ENCODE results near the gene CFAP77.
A peak's percentile ranks its signal among the peaks of the same experiment; 100 is the strongest.

The CFAP77 gene

DNA sequence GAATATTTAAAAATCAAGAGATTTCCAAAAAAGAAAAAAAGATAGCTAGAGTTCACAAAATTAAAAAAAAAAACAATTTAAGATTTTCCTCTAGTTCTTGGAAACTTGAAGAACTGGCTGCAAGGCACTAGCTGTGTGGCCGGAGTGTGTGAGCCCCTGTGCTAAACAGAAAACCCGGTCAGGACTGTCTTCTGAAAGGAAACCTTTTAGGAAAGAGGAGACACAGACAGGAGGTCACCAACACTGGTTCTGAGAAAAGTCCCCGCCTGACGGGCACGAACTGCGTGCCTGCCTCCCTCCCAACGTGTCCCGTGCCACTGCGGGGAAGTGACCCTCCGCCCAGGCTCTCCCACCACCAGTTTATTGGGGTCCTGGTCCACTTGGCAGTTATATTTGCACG is 18.6 kb upstream of the CFAP77 start:
- TF ChIP-seq, protein P1, sequence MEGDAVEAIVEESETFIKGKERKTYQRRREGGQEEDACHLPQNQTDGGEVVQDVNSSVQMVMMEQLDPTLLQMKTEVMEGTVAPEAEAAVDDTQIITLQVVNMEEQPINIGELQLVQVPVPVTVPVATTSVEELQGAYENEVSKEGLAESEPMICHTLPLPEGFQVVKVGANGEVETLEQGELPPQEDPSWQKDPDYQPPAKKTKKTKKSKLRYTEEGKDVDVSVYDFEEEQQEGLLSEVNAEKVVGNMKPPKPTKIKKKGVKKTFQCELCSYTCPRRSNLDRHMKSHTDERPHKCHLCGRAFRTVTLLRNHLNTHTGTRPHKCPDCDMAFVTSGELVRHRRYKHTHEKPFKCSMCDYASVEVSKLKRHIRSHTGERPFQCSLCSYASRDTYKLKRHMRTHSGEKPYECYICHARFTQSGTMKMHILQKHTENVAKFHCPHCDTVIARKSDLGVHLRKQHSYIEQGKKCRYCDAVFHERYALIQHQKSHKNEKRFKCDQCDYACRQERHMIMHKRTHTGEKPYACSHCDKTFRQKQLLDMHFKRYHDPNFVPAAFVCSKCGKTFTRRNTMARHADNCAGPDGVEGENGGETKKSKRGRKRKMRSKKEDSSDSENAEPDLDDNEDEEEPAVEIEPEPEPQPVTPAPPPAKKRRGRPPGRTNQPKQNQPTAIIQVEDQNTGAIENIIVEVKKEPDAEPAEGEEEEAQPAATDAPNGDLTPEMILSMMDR (IDR thresholded peaks at IDR 0.05; ENCODE audit: borderline replicate concordance, insufficient read depth, low read depth, low read length): no peak
- no peak overlapping the region for H3K4me3 ChIP-seq (ENCODE audit: low read depth, low read length)

DNA sequence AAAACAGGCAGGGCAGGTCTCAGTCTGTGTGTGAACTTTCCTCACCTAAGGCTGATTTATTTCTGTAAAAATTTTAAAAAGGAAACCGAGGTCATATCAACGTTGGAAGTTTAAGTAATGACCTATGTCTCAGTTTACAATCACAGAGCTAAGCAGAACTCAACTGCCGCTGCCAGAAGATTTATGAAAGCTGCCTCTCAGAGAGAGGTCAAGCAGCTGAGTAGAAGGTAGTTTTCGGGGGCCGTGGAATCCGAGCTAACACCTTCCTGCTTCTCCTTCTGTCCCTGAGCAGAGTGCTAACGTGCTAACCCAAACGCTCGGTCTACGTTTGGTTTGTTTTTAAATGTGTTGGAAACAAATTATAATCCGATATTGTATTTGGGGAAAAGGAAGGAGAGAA is 14.5 kb upstream of the CFAP77 start:
- H3K4me3 ChIP-seq (ENCODE audit: low read depth, low read length): no peak overlapping the region
- TF ChIP-seq, protein P1 (IDR thresholded peaks at IDR 0.05; ENCODE audit: borderline replicate concordance, insufficient read depth, low read depth, low read length): no peak

DNA sequence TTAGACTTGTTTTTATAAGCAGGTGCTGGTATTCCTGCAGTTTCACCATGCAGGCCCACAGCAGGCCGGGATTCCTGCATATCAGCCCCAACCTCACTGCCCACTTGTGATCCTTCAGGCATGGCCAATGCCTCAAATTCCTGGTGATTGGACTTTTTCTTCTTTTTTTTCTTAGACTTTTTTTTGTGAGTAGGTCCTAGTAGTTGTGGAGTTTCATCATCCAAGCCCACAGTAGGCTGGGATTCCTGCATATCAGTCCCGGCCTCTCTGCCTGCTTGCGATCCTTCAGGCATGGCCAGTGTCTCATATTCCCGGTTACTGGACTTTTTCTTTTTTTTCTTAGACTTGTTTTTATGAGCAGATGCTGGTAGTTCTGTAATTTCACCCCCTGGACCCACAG is 8.2 kb upstream of the CFAP77 start:
- H3K4me3 ChIP-seq (ENCODE audit: low read depth, low read length): no peak overlapping the region
- TF ChIP-seq, protein P1 (IDR thresholded peaks at IDR 0.05; ENCODE audit: borderline replicate concordance, insufficient read depth, low read depth, low read length): no peak

DNA sequence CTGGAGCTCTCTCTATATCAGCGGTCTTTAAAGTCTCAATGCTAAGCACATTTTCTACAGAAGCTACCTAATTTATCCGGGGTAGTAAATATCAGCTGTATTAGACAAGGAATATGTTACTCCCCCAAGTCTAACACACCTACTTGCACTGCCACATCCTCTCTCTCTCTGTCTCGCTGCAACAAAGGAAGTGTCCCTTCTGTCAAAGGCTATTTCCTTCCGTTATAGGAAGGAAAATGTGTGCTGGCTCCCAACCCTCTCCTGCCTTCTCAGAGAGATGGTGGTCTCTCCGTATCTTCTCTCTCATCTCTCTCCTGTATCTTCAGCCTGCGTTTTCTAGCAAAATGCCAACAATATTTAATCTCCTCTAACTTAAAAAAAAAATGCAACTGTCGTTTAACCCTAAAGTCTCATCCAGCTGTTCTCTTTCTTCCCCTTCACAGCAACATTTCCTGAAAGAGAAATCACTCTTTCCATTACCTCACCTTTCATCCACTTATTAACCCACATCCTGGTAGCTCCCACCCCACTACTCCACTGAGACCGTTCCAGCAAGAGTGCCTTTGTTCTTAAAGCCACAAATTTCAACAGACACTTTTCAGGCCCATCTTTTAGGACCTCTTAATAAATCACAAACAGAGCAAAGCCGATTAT is 5.7 kb upstream of the CFAP77 start:
- H3K4me3 ChIP-seq (ENCODE audit: low read depth, low read length): no peak overlapping the region

DNA sequence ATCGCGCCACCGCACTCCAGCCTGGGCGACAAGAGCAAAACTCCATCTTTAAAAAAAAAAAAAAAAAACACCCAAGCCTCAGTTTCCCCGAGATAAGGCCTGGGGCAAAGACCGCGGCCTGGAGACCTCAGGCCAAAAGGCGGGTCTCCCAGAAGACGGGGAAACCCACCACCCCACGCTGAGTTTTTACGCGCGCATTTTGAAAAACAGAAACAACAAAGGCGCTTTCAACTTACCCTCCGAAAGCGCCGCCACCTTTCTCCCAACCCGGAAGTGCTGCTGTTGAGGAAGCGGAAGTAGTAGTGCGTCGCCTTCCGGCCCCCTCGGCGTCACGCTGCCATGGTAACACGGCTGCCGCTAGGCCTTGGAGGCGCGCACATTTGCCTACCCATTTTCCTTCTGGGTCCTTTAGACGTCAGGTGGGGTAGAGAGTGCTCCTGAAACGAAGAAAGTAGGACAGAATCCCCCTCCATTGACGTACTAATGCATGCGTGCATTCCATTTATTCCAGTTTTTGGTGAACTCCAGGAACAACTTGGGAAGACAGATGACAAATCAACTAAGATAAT is 3.4 kb upstream of the CFAP77 start, which contains the start of gene TTF1:
TSS of gene TTF1 (minus strand) at position 287 of the 569 bp plus-strand sequence. CDS start 4,019 bp downstream, outside the sequence.
- peak within 1 kb of the TSS; percentile 82 for H3K4me3 ChIP-seq (ENCODE audit: low read depth, low read length)
- TF ChIP-seq, protein P1 (IDR thresholded peaks at IDR 0.05; ENCODE audit: borderline replicate concordance, insufficient read depth, low read depth, low read length): no peak

More for the DNA sequence above, 5.7 kb upstream of the CFAP77 start:
- TF ChIP-seq, protein P1 (IDR thresholded peaks at IDR 0.05; ENCODE audit: borderline replicate concordance, insufficient read depth, low read depth, low read length): no peak

DNA sequence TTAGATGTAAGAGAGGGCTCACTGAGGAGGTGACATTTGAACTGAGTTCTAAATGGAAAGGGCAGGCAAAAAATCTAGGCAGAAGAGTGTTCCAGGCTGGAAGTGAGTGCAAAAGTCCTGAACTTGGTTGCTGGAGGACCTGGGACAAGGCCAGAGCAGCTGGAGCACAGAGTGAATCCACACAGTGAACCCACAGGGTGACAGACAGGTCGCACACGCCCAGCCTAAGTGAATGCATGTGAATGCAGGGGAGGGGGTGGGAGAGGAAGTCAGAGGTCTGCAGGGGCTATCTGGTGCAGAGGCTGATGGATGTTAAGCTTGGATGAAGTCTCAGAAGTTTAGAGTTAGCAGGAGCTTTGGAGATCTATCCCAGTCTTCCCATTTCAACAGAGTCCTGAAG is 2.8 kb upstream of the CFAP77 start:
- H3K4me3 ChIP-seq (ENCODE audit: low read depth, low read length): no peak overlapping the region
- TF ChIP-seq, protein P1 (IDR thresholded peaks at IDR 0.05; ENCODE audit: borderline replicate concordance, insufficient read depth, low read depth, low read length): no peak

DNA sequence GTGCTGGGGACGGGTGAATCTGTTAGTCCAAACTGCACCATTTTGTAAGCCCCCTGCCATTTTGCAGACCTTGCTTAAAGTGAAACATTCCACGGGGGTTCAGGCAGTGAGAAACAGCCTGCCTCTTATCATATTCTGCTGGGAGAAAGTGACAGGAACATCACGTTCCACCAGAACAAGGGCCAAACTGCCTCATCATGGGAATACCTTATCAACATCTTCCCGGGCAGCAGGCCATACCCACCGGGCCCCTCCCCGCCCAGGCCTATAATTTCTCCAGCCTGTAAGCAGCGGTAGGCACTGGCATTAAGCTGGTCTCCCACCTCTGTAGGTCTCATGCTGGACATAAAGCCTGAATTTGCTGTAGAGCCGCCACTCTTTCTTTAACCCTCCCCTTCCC is 1.5 kb upstream of the CFAP77 start:
- TF ChIP-seq, protein P1 (IDR thresholded peaks at IDR 0.05; ENCODE audit: borderline replicate concordance, insufficient read depth, low read depth, low read length): no peak
- H3K4me3 ChIP-seq (ENCODE audit: low read depth, low read length): no peak overlapping the region

Measured in GM12875 (cell line).